ENCODE data around the gene BHLHA9.

GRCh38 chr17:1237471-1237870 is 32.8 kb upstream of the BHLHA9 start:
- TF ChIP-seq REST (IDR thresholded peaks at IDR 0.05; ENCODE audit: insufficient read depth in 1 of 2, low read depth in 2 of 2, low read length in 2 of 2) (no peak), TAF1 (IDR thresholded peaks at IDR 0.05; ENCODE audit: borderline replicate concordance, insufficient read depth, low read length) (no peak), POLR2AphosphoS5 (IDR thresholded peaks at IDR 0.05; ENCODE audit: low read depth, low read length) (no peak)
